Esophagus (tissue), 2 donors: ENCODE data around the gene TMEM175. TPM values are rescaled to one million over a fixed set of nuclear protein-coding genes. Genes with fewer than 3 reads are reported as not detected.

Experiments
- H3K27ac ChIP-seq, 2 donors: one replicate each; pipeline ENCODE4 v1.5.1; 2013; ENCODE audit warnings: low read depth in 2 of 2, mild to moderate bottlenecking in 2 of 2, inconsistent platforms in 1 of 2, low read length in 1 of 2, moderate library complexity in 1 of 2
- H3K27me3 ChIP-seq, 2 donors: one replicate each; pipeline ENCODE4 v1.6.1; 2013; ENCODE audit warnings: low read length in 2 of 2, control low read depth in 1 of 2, mild to moderate bottlenecking in 1 of 2; ENCODE audit not compliant: insufficient read depth in 2 of 2, control insufficient read depth in 1 of 2
- H3K36me3 ChIP-seq, 2 donors: one replicate each; pipeline ENCODE4 v1.6.1; 2013; ENCODE audit warnings: low read length in 1 of 2; ENCODE audit not compliant: control insufficient read depth in 2 of 2, insufficient read depth in 2 of 2
- H3K4me1 ChIP-seq, 2 donors: one replicate each; pipeline ENCODE4 v1.6.1; 2013; ENCODE audit warnings: low read length in 1 of 2; ENCODE audit not compliant: control insufficient read depth in 2 of 2, insufficient read depth in 2 of 2
- H3K4me3 ChIP-seq, 2 donors: one replicate each; pipeline ENCODE4 v1.5.1; 2013; ENCODE audit warnings: low read length in 2 of 2, mild to moderate bottlenecking in 2 of 2, low read depth in 1 of 2, moderate library complexity in 1 of 2
- H3K9me3 ChIP-seq, 2 donors: one replicate each; pipeline ENCODE4 v1.6.1; 2013; ENCODE audit warnings: mild to moderate bottlenecking in 2 of 2, low read depth in 1 of 2, low read length in 1 of 2, moderate library complexity in 1 of 2; ENCODE audit not compliant: control insufficient read depth in 2 of 2, insufficient read depth in 1 of 2
- WGBS, 2 donors: extraction: QIAGEN DNeasy Blood & Tissue Kit; methylation state at CpG; one replicate each; pipeline ENCODE4 v1.1.7; 2013; 5-methylcytosine and 5-hydroxymethylcytosine counted together
- polyA plus RNA-seq, 2 donors: library from polyadenylated mRNA; stranded (reverse); fragments of 200-250 nt; gene quantifications; one replicate each; pipeline ENCODE4 v1.2.3, GENCODE V29; 2013
- donor health status: healthy with polysubstance abuse.
- donor health status: Bipolar disorder and iron deficiency.

The TMEM175 gene
- polyA plus RNA-seq, 2 donors: 16.6 to 32.2 TPM

GRCh38 chr4:898123-898522 is 34.1 kb upstream of the TMEM175 start:
- Histone ChIP-seq H3K4me3 (no peak overlapping the region), H3K27me3 (no peaks in the 10 kb centered on the region), H3K27ac (no peak overlapping the region), H3K9me3 (no peaks in the 10 kb centered on the region), H3K36me3 (peaks cover 9 to 60% of the 10 kb centered on the region in 2 donors), H3K4me1 (no peaks in the 10 kb centered on the region)
- 92 to 96% methylated on average over 15 of the region's 15 CpGs for WGBS, 2 donors

- Histone ChIP-seq H3K4me3 (no peak overlapping the region), H3K4me1 (no peaks in the 10 kb centered on the region), H3K27me3 (no peaks in the 10 kb centered on the region), H3K27ac (no peak overlapping the region), H3K36me3 (peaks cover 8 to 60% of the 10 kb centered on the region in 2 donors), H3K9me3 (no peaks in the 10 kb centered on the region)
- 93 to 94% methylated on average over 27 of the region's 27 CpGs for WGBS, 2 donors
Measured at GRCh38 chr4:898869-899555, 33.2 kb upstream of the TMEM175 start.

- 92% methylated on average over 12 of the region's 12 CpGs for whole genome bisulfite sequencing, 2 donors
Measured at GRCh38 chr4:899556-899906, 32.7 kb upstream of the TMEM175 start.

DNA sequence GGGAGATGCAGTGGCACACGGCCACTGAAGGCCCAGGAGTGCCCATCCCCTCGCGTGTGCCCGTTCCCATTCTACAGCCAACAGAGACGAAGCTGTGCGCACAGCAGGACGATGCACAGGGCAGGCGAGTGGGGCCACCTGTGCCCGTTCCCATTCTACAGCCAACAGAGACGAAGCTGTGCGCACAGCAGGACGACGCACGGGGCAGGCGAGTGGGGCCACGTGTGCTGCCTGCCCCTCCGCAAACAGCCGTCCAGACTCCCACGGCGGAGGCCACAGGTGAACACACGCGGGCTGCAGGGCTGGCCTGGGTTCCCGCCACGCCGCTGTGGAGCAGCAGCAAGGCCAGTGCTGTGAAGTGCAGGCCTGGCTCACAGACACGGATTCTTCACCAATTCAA is 32.2 kb upstream of the TMEM175 start:
- H3K36me3 ChIP-seq: peaks cover 8 to 58% of the 10 kb centered on the region in 2 donors
- no peaks in the 10 kb centered on the region for H3K9me3 ChIP-seq
- no peaks in the 10 kb centered on the region for H3K4me1 ChIP-seq
- H3K27me3 ChIP-seq: no peaks in the 10 kb centered on the region
- no peak overlapping the region for H3K4me3 ChIP-seq
- H3K27ac ChIP-seq: no peak overlapping the region
- WGBS, 2 donors: 90 to 94% methylated on average over 26 of the region's 26 CpGs

More at GRCh38 chr4:899556-899906, 32.7 kb upstream of the TMEM175 start:
- Histone ChIP-seq H3K27ac (no peak overlapping the region), H3K4me3 (no peak overlapping the region), H3K9me3 (no peaks in the 10 kb centered on the region), H3K36me3 (peaks cover 8 to 59% of the 10 kb centered on the region in 2 donors), H3K27me3 (no peaks in the 10 kb centered on the region), H3K4me1 (no peaks in the 10 kb centered on the region)

DNA sequence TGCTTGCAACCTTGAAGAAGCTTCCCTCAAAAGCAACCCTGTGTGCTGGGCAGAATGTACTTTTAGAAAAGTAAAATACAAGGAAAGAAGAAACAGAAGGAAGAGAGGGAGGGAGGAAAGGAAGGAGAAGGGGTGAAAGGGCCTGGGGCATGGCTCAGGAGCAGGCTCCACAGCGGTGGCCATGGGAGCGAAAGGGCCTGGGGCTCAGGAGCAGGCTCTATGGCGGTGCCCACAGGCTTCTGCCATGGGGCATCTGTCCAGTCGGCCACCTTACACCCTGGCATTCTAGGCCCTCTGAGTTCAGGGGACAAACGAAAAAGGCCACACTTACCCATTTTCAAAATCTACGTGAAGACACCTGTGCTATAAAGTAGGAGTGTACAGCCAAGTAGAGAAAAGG is 31.5 kb upstream of the TMEM175 start:
- no peaks in the 10 kb centered on the region for H3K9me3 ChIP-seq
- peaks cover 8 to 57% of the 10 kb centered on the region in 2 donors for H3K36me3 ChIP-seq
- no peaks in the 10 kb centered on the region for H3K27me3 ChIP-seq
- no peaks in the 10 kb centered on the region for H3K4me1 ChIP-seq
- no peak overlapping the region for H3K27ac ChIP-seq
- no peak overlapping the region for H3K4me3 ChIP-seq
- 93 to 94% methylated on average over 6 of the region's 6 CpGs for WGBS, 2 donors

GRCh38 chr4:901192-901910 is 30.9 kb upstream of the TMEM175 start:
- Histone ChIP-seq H3K4me3 (no peak overlapping the region), H3K27me3 (no peaks in the 10 kb centered on the region), H3K27ac (no peak overlapping the region), H3K4me1 (no peaks in the 10 kb centered on the region), H3K9me3 (no peaks in the 10 kb centered on the region), H3K36me3 (peaks cover 8 to 58% of the 10 kb centered on the region in 2 donors)
- 89 to 92% methylated on average over 26 to 28 of the region's 28 CpGs for WGBS, 2 donors

GRCh38 chr4:903066-904046 is 28.9 kb upstream of the TMEM175 start:
- 90 to 92% methylated on average over 40 to 42 of the region's 42 CpGs for WGBS, 2 donors
- no peaks in the 10 kb centered on the region for H3K4me1 ChIP-seq
- H3K9me3 ChIP-seq: peaks cover 0 to 3% of the 10 kb centered on the region in 2 donors
- H3K27ac ChIP-seq: no peak overlapping the region
- peaks cover 4 to 51% of the 10 kb centered on the region in 2 donors for H3K36me3 ChIP-seq
- H3K27me3 ChIP-seq: no peaks in the 10 kb centered on the region
- no peak overlapping the region for H3K4me3 ChIP-seq

GRCh38 chr4:905485-906338 is 26.5 kb upstream of the TMEM175 start:
- Histone ChIP-seq H3K4me3 (no peak overlapping the region), H3K4me1 (no peaks in the 10 kb centered on the region), H3K9me3 (peaks cover 0 to 3% of the 10 kb centered on the region in 2 donors), H3K36me3 (peaks cover 4 to 52% of the 10 kb centered on the region in 2 donors), H3K27me3 (no peaks in the 10 kb centered on the region), H3K27ac (no peak overlapping the region)
- WGBS, 2 donors: 96 to 98% methylated on average over 49 of the region's 49 CpGs
